ENCODE results near the gene THAP10. TPM values are rescaled to one million over a fixed set of nuclear protein-coding genes. Genes with fewer than 3 reads are reported as not detected.

The THAP10 gene
- 2.0 and 2.1 TPM in 2 replicates for total RNA-seq

DNA sequence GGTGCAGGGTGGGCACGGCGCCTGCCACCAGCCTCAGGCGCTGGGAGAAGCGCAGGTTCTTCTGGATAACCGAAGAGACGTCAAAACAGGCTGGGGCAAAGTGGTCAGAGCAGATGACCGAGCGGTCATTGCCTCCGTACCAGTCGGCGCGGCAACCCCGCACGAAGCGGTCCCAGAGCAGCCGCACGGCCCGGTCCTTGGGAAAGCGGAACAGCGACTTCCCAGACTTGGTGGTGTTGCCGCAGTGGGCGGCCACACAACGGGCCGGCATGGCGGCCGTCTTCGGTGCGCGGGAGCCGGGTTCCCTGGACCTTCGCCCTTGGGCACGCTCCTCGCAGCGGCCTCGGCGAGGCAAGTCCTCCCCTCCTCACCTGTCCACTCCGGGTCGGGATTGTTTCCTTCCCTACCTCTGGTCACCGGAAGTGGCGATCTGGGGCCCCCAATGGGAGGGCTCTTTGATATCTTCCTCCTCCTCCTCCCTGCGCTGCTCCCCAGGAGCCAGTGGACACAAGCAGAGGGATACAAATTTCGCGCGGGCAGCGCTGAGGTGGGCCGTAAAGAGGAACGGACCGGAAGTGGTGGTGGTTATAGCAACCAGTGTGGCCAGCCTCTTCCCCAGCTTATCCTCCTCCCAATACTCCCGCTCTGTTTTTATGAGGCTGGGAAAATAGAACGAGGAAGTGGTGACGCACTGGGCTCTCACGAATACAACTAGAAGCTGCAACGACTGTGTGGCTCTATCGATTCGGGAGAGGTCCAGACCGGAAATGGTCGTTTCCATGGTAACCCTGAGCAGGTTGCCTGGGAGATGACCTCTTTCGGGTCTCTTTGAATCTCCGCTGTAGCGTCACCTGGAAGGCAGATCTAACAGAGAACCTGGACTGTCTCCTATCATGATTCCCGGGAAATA is at the start of gene THAP10, which contains the start of gene LRRC49:
THAP10 (minus strand) TSS at position 432 of the 910 bp plus-strand sequence; CDS start at position 271, 161 bp downstream.
LRRC49 (plus strand) TSS at position 825 of the 910 bp plus-strand sequence; CDS start at position 894, 69 bp downstream.

DNA sequence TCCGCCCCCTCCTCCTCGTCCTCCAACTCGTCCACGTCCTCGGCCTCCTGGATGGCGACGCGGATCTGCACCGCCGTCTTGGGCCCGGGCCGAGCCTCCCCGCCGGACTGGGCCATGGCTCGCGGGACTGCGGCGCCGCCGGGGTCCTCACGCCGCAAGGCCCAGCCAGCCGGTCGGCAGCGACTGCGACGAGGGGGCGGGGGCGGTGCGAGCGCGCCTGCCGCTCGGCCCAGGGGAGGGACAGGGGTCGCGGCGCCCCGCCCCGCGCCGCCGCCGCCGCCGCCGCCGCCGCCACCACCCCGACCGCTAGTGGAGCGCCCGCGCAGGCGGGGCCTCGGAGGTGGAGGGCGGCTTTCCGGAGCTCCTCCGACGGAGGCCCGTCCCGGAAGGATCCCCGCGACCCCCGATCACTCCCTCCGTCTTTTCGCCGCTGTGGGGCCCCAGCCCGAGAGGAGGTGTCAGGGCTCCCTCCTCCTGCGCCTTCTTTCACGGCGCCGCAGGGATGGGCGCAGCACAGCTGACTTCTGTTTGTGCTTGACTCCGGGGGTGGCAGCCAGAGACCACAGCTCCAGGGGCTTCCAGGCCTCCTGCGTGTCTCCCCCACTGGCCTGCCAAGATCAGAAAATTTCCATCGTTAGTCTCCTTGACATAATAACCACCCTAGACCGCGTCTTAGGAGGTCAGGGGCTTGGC is 38.1 kb downstream of the THAP10 start, which contains the start of gene LARP6:
LARP6 (minus strand) TSS at position 185 of the 693 bp plus-strand sequence; CDS start at position 116, 69 bp downstream.

Other genes starting within 250 kb of the THAP10 start
- 162 and 177 TPM in 2 replicates for gene UACA, start 128.9 kb downstream of the THAP10 start, total RNA-seq
- 49.7 and 49.9 TPM in 2 replicates for gene LARP6, start 38.3 kb downstream of the THAP10 start, total RNA-seq
- 25.1 and 28.1 TPM in 2 replicates for gene LRRC49, start 393 bp upstream of the THAP10 start, total RNA-seq
- 21.9 and 24.2 TPM in 2 replicates for gene THSD4, start 223.0 kb upstream of the THAP10 start, total RNA-seq